Measurements from ENCODE around the gene KRT37. TPM values are rescaled to one million over a fixed set of nuclear protein-coding genes. Genes with fewer than 3 reads are reported as not detected.

The KRT37 gene
- total RNA-seq (not detected), total RNA-seq (0 reads per million in 29 experiments)
- not detected for total RNA-seq (2013)

GRCh38 chr17:41424111-41424635 lies at the start of gene KRT37:
Gene KRT37, minus strand, starts transcription at chr17:41424585. Its CDS starts 62 bp downstream, at chr17:41424523.
- ChIA-PET POLR2A (interaction anchor here in 1 of 2 donors (0.6 kb wide), 1 partner anchor 20 kb away, joined by 3 read pairs; no protein-coding TSS in a partner anchor), CTCF (no interaction called here)
- no peaks in the 10 kb centered on the region for H3K36me3 Mint-ChIP-seq
- Histone ChIP-seq H3K4me1 (ENCODE audit: control insufficient read depth in 1 of 2, extremely low read depth in 1 of 2, insufficient read depth in 2 of 2, low read length in 2 of 2) (peaks cover 0 to 6% of the 10 kb centered on the region in 2 experiments), H3K36me3 (ENCODE audit: control insufficient read depth in 2 of 2, extremely low read depth in 1 of 2, insufficient read depth in 1 of 2, low read length in 1 of 2) (no peaks in the 10 kb centered on the region), H3K4me3 (ENCODE audit: control insufficient read depth in 1 of 2, extremely low read depth in 1 of 2, low read length in 1 of 2) (no peak within 1 kb of the TSS), H3K27ac (ENCODE audit: low read length) (no peak within 1 kb of the TSS), H3K27me3 (replicated peaks in 1 of 2; ENCODE audit: control insufficient read depth in 2 of 2, extremely low read depth in 1 of 2, insufficient read depth in 2 of 2, low read length in 1 of 2) (peaks cover 0 to 7% of the 10 kb centered on the region in 2 experiments), H3K9me3 (no peaks in the 10 kb centered on the region)
- 90% methylated on average over 12 of the region's 13 CpGs for WGBS (ENCODE audit: insufficient coverage)
- peaks cover 6 to 15% (median 8%) of the 10 kb centered on the region in 3 donors for H3K4me1 Mint-ChIP-seq
- peaks cover 0 to 3% of the 10 kb centered on the region in 2 donors for H3K27me3 Mint-ChIP-seq
- no peaks in the 10 kb centered on the region for H3K9me3 Mint-ChIP-seq
- H3K4me3 Mint-ChIP-seq, result no peak within 1 kb of the TSS
- DNase-seq (no peak), ATAC-seq (replicated peaks in 1 of 4) (no peak)
- no peak within 1 kb of the TSS for H3K27ac Mint-ChIP-seq

- DNase-seq (no peak), ATAC-seq (replicated peaks in 1 of 4) (no peak)
- no peak overlapping the region for H3K4me3 ChIP-seq (ENCODE audit: control insufficient read depth in 1 of 2, extremely low read depth in 1 of 2, low read length in 1 of 2)
- ChIA-PET CTCF (interaction anchor here in 1 of 2 donors (0.9 kb wide), 1 partner anchor 24 kb away, joined by 3 read pairs; no protein-coding TSS in a partner anchor), POLR2A (interaction anchor here in 1 of 2 donors (0.7 kb wide), 1 partner anchor 1087 kb away, joined by 4 read pairs; no protein-coding TSS in a partner anchor)
- H3K36me3 Mint-ChIP-seq, result no peaks in the 10 kb centered on the region
- no peak overlapping the region for H3K27ac Mint-ChIP-seq
- H3K27ac ChIP-seq (ENCODE audit: low read length), result no peak overlapping the region
- peaks cover 2 to 13% of the 10 kb centered on the region in 2 donors for H3K27me3 Mint-ChIP-seq
- H3K9me3 ChIP-seq, result no peaks in the 10 kb centered on the region
- H3K36me3 ChIP-seq (ENCODE audit: control insufficient read depth in 2 of 2, extremely low read depth in 1 of 2, insufficient read depth in 1 of 2, low read length in 1 of 2), result no peaks in the 10 kb centered on the region
- peaks cover 0 to 21% of the 10 kb centered on the region in 2 experiments for H3K27me3 ChIP-seq (replicated peaks in 1 of 2; ENCODE audit: control insufficient read depth in 2 of 2, extremely low read depth in 1 of 2, insufficient read depth in 2 of 2, low read length in 1 of 2)
- no peaks in the 10 kb centered on the region for H3K4me1 ChIP-seq (ENCODE audit: control insufficient read depth in 1 of 2, extremely low read depth in 1 of 2, insufficient read depth in 2 of 2, low read length in 2 of 2)
- H3K9me3 Mint-ChIP-seq, result peaks cover 6 to 7% (median 7%) of the 10 kb centered on the region in 3 donors
- peaks cover 0 to 2% (median 0%) of the 10 kb centered on the region in 3 donors for H3K4me1 Mint-ChIP-seq
- H3K4me3 Mint-ChIP-seq, result no peak overlapping the region
Observed at GRCh38 chr17:41468346-41468745, 44.0 kb upstream of the KRT37 start.

GRCh38 chr17:41467561-41467960 lies 43.2 kb upstream of the KRT37 start:
- Mint-ChIP-seq H3K9me3 (peaks cover 6 to 7% (median 7%) of the 10 kb centered on the region in 3 donors), H3K27ac (no peak overlapping the region), H3K27me3 (peaks cover 2 to 9% of the 10 kb centered on the region in 2 donors), H3K4me3 (no peak overlapping the region), H3K36me3 (no peaks in the 10 kb centered on the region), H3K4me1 (peaks cover 0 to 2% (median 0%) of the 10 kb centered on the region in 3 donors)
- Histone ChIP-seq H3K27ac (ENCODE audit: low read length) (no peak overlapping the region), H3K9me3 (no peaks in the 10 kb centered on the region), H3K4me3 (ENCODE audit: control insufficient read depth in 1 of 2, extremely low read depth in 1 of 2, low read length in 1 of 2) (no peak overlapping the region), H3K27me3 (replicated peaks in 1 of 2; ENCODE audit: control insufficient read depth in 2 of 2, extremely low read depth in 1 of 2, insufficient read depth in 2 of 2, low read length in 1 of 2) (peaks cover 0 to 21% of the 10 kb centered on the region in 2 experiments), H3K36me3 (ENCODE audit: control insufficient read depth in 2 of 2, extremely low read depth in 1 of 2, insufficient read depth in 1 of 2, low read length in 1 of 2) (no peaks in the 10 kb centered on the region), H3K4me1 (ENCODE audit: control insufficient read depth in 1 of 2, extremely low read depth in 1 of 2, insufficient read depth in 2 of 2, low read length in 2 of 2) (no peaks in the 10 kb centered on the region)
- DNase-seq, result no peak
- POLR2A ChIA-PET, result no interaction called here
- WGBS (ENCODE audit: insufficient coverage), result 75% methylated on average over 1 of the region's 4 CpGs
- no peak for ATAC-seq (replicated peaks in 1 of 4)
- CTCF ChIA-PET, result interaction anchor here in 1 of 2 donors (0.9 kb wide), 1 partner anchor 25 kb away, joined by 3 read pairs; no protein-coding TSS in a partner anchor

- H3K4me1 ChIP-seq (ENCODE audit: control insufficient read depth in 1 of 2, extremely low read depth in 1 of 2, insufficient read depth in 2 of 2, low read length in 2 of 2), result no peaks in the 10 kb centered on the region
- WGBS (ENCODE audit: insufficient coverage), result 79% methylated on average over 8 of the region's 14 CpGs
- H3K9me3 ChIP-seq, result no peaks in the 10 kb centered on the region
- peaks cover 2 to 9% of the 10 kb centered on the region in 2 donors for H3K27me3 Mint-ChIP-seq
- DNase-seq (no peak), ATAC-seq (replicated peaks in 1 of 4) (no peak)
- peaks cover 0 to 2% (median 0%) of the 10 kb centered on the region in 3 donors for H3K4me1 Mint-ChIP-seq
- H3K27me3 ChIP-seq (replicated peaks in 1 of 2; ENCODE audit: control insufficient read depth in 2 of 2, extremely low read depth in 1 of 2, insufficient read depth in 2 of 2, low read length in 1 of 2), result peaks cover 0 to 21% of the 10 kb centered on the region in 2 experiments
- POLR2A ChIA-PET, result no interaction called here
- H3K36me3 Mint-ChIP-seq, result no peaks in the 10 kb centered on the region
- no peak within 1 kb of the TSS for H3K4me3 Mint-ChIP-seq
- CTCF ChIA-PET, result no interaction called here
- H3K36me3 ChIP-seq (ENCODE audit: control insufficient read depth in 2 of 2, extremely low read depth in 1 of 2, insufficient read depth in 1 of 2, low read length in 1 of 2), result no peaks in the 10 kb centered on the region
- no peak within 1 kb of the TSS for H3K27ac ChIP-seq (ENCODE audit: low read length)
- no peak within 1 kb of the TSS for H3K27ac Mint-ChIP-seq
- peaks cover 6 to 7% (median 7%) of the 10 kb centered on the region in 3 donors for H3K9me3 Mint-ChIP-seq
- H3K4me3 ChIP-seq (ENCODE audit: control insufficient read depth in 1 of 2, extremely low read depth in 1 of 2, low read length in 1 of 2), result no peak within 1 kb of the TSS
Observed at GRCh38 chr17:41466988-41467387, 42.6 kb upstream of the KRT37 start, which contains the start of gene KRT32. Gene KRT32, minus strand, starts transcription at chr17:41467386. Its CDS starts 61 bp downstream, at chr17:41467325.

GRCh38 chr17:41464682-41465081 lies 40.3 kb upstream of the KRT37 start:
- no peak for DNase-seq
- Histone ChIP-seq H3K27me3 (replicated peaks in 1 of 2; ENCODE audit: control insufficient read depth in 2 of 2, extremely low read depth in 1 of 2, insufficient read depth in 2 of 2, low read length in 1 of 2) (peaks cover 0 to 21% of the 10 kb centered on the region in 2 experiments), H3K27ac (ENCODE audit: low read length) (no peak overlapping the region), H3K4me1 (ENCODE audit: control insufficient read depth in 1 of 2, extremely low read depth in 1 of 2, insufficient read depth in 2 of 2, low read length in 2 of 2) (no peaks in the 10 kb centered on the region), H3K9me3 (no peaks in the 10 kb centered on the region), H3K36me3 (ENCODE audit: control insufficient read depth in 2 of 2, extremely low read depth in 1 of 2, insufficient read depth in 1 of 2, low read length in 1 of 2) (no peaks in the 10 kb centered on the region), H3K4me3 (ENCODE audit: control insufficient read depth in 1 of 2, extremely low read depth in 1 of 2, low read length in 1 of 2) (no peak overlapping the region)
- ChIA-PET CTCF (no interaction called here), POLR2A (no interaction called here)
- Mint-ChIP-seq H3K4me3 (no peak overlapping the region), H3K4me1 (no peaks in the 10 kb centered on the region), H3K9me3 (peaks cover 0 to 7% (median 0%) of the 10 kb centered on the region in 3 donors), H3K36me3 (no peaks in the 10 kb centered on the region), H3K27ac (no peak overlapping the region), H3K27me3 (peaks cover 2 to 13% of the 10 kb centered on the region in 2 donors)
- ATAC-seq (replicated peaks in 1 of 4), result no peak
- 62% methylated on average over 4 of the region's 6 CpGs for WGBS (ENCODE audit: insufficient coverage)

- WGBS (ENCODE audit: insufficient coverage), result 93% methylated on average over 8 of the region's 11 CpGs
- Mint-ChIP-seq H3K4me1 (no peaks in the 10 kb centered on the region), H3K27me3 (peaks cover 2 to 9% of the 10 kb centered on the region in 2 donors), H3K36me3 (no peaks in the 10 kb centered on the region), H3K27ac (no peak overlapping the region), H3K9me3 (peaks cover 0 to 7% (median 0%) of the 10 kb centered on the region in 3 donors), H3K4me3 (no peak overlapping the region)
- Histone ChIP-seq H3K27me3 (replicated peaks in 1 of 2; ENCODE audit: control insufficient read depth in 2 of 2, extremely low read depth in 1 of 2, insufficient read depth in 2 of 2, low read length in 1 of 2) (peaks cover 0 to 21% of the 10 kb centered on the region in 2 experiments), H3K4me3 (ENCODE audit: control insufficient read depth in 1 of 2, extremely low read depth in 1 of 2, low read length in 1 of 2) (no peak overlapping the region), H3K9me3 (no peaks in the 10 kb centered on the region), H3K4me1 (ENCODE audit: control insufficient read depth in 1 of 2, extremely low read depth in 1 of 2, insufficient read depth in 2 of 2, low read length in 2 of 2) (no peaks in the 10 kb centered on the region), H3K27ac (ENCODE audit: low read length) (no peak overlapping the region), H3K36me3 (ENCODE audit: control insufficient read depth in 2 of 2, extremely low read depth in 1 of 2, insufficient read depth in 1 of 2, low read length in 1 of 2) (no peaks in the 10 kb centered on the region)
- ChIA-PET CTCF (no interaction called here), POLR2A (no interaction called here)
- ATAC-seq (replicated peaks in 1 of 4), result no peak
- no peak for DNase-seq
Observed at GRCh38 chr17:41464173-41464572, 39.8 kb upstream of the KRT37 start.
